ENCODE results near the gene C6orf132. TPM values are rescaled to one million over a fixed set of nuclear protein-coding genes. Genes with fewer than 3 reads are reported as not detected.

C6orf132 gene
- total RNA-seq, 1 donor, result 2.9 TPM

DNA sequence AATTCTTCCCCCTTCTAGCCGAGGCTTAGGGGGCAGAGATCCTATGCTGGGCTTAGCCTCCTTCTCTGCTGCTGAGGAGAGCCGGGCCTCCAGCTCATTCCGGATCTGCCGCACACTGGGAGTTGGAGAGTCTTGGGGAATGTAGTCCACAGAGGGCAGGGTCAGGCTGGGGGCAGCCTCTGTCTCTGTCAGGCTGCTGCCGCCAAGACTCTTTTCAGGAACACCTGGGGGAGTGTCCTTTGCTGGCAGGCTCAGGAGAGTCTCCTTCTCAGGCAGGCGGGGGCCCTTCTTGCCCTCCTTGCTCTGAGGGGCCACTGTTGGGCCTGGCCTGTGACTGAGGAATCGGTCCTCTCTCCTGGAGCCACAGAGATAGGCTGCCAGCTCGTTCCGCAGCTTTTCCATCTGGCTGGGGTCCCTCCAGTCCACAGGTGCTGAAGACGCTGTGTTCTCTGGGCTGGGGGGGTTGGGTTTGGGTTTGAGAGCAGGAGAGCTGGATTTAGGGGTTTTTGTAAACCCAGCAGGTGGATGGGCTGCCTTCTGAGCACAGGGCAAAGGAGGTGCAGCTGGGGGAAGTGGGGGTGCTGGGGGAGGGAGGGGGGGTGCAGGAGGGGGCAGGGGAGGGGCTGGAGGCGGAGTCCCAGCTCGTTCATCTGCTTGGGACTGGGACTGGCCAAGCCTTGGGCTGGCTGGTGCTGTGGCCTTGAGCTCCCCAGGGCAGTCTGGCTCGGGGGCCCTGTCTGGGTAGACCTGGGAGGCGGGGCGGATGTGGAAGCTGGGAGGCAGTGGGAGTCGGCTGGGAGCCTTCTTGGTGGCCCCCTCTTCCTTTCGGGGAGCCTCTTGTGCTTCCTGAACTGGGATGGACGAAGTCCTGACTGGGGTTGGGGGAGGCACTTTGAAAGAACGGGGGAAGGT lies 36.1 kb downstream of the C6orf132 start:
- Histone ChIP-seq H2AFZ (ENCODE audit: low read length) (no peak overlapping the region), H3K9me3 (ENCODE audit: low read depth, low read length) (no peaks in the 10 kb centered on the region), H3K27ac (ENCODE audit: low read depth, low read length) (no peak overlapping the region), H3K79me2 (ENCODE audit: insufficient read depth, low read length) (no peaks in the 10 kb centered on the region), H3K27me3 (ENCODE audit: insufficient read depth, low read length) (no peaks in the 10 kb centered on the region), H4K20me1 (ENCODE audit: insufficient read depth, low read length) (no peaks in the 10 kb centered on the region), H3K36me3 (ENCODE audit: insufficient read depth, low read length) (no peaks in the 10 kb centered on the region), H3K4me2 (ENCODE audit: insufficient read depth, low read length) (no peak overlapping the region), H3K4me3 (ENCODE audit: insufficient read depth, low read length) (no peak overlapping the region), H3K4me1 (ENCODE audit: insufficient read depth, low read length) (peaks cover 7% of the 10 kb centered on the region)
- no peak for DNase-seq (ENCODE audit: insufficient read length, low spot score, missing footprints)
- TF ChIP-seq, protein P1, sequence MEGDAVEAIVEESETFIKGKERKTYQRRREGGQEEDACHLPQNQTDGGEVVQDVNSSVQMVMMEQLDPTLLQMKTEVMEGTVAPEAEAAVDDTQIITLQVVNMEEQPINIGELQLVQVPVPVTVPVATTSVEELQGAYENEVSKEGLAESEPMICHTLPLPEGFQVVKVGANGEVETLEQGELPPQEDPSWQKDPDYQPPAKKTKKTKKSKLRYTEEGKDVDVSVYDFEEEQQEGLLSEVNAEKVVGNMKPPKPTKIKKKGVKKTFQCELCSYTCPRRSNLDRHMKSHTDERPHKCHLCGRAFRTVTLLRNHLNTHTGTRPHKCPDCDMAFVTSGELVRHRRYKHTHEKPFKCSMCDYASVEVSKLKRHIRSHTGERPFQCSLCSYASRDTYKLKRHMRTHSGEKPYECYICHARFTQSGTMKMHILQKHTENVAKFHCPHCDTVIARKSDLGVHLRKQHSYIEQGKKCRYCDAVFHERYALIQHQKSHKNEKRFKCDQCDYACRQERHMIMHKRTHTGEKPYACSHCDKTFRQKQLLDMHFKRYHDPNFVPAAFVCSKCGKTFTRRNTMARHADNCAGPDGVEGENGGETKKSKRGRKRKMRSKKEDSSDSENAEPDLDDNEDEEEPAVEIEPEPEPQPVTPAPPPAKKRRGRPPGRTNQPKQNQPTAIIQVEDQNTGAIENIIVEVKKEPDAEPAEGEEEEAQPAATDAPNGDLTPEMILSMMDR (IDR thresholded peaks at IDR 0.05; ENCODE audit: extremely low read depth, low read depth, low read length), result no peak

DNA sequence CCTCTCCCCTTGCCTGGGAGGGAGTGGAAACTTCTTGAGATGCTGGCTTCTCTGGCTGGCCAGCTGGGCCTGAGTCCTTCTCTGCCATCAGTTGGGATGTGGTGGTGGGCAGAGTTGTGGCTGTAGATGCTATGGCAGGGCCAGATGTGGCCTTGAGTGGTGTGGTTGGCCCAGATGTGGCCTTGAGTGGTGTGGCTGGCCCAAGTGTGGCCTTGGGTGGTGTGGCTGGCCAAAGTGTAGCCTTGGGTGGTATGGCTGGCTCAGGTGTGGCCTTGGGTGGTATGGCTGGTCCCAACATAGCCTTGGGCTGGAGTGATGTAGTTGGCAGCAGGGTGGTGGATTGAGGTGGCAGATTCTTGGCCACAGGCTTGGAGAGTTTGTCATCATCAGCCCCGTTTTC lies 36.7 kb downstream of the C6orf132 start:
- no peak overlapping the region for H2AFZ ChIP-seq (ENCODE audit: low read length)
- H3K79me2 ChIP-seq (ENCODE audit: insufficient read depth, low read length), result no peaks in the 10 kb centered on the region
- no peaks in the 10 kb centered on the region for H3K36me3 ChIP-seq (ENCODE audit: insufficient read depth, low read length)

DNA sequence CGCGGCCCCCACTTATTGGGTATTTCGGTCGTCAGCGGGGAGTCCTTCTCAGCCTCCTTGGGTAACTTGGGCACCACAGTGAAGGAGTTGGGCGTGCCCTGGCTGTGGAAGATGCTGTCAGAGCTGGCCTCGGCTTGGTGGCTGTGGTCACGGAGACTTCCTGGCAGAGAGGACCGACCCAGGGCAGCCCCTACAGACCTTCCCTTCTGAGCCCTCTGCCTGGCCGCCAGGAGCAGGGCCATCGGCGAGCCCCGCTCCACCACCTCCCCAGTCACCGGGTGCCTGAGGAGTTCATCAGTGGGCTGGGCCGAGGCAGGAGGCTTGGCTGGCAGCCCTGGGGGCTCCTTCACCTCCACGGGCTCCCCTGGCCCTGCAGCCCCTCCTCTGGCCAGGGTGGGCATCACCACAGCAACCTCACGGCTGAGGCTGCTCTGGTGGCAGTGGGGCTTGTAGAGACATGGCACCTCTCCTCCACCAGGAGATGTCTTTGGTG lies 37.2 kb downstream of the C6orf132 start:
- H2AFZ ChIP-seq (ENCODE audit: low read length), result no peak overlapping the region
- peaks cover 16% of the 10 kb centered on the region for H3K4me1 ChIP-seq (ENCODE audit: insufficient read depth, low read length)
- no peaks in the 10 kb centered on the region for H3K79me2 ChIP-seq (ENCODE audit: insufficient read depth, low read length)
- H3K27ac ChIP-seq (ENCODE audit: low read depth, low read length), result no peak overlapping the region
- no peaks in the 10 kb centered on the region for H3K27me3 ChIP-seq (ENCODE audit: insufficient read depth, low read length)
- H3K9me3 ChIP-seq (ENCODE audit: low read depth, low read length), result no peaks in the 10 kb centered on the region
- TF ChIP-seq, protein P1 (IDR thresholded peaks at IDR 0.05; ENCODE audit: extremely low read depth, low read depth, low read length), result no peak
- no peaks in the 10 kb centered on the region for H3K36me3 ChIP-seq (ENCODE audit: insufficient read depth, low read length)
- H3K4me2 ChIP-seq (ENCODE audit: insufficient read depth, low read length), result no peak overlapping the region
- H4K20me1 ChIP-seq (ENCODE audit: insufficient read depth, low read length), result no peaks in the 10 kb centered on the region
- no peak for DNase-seq (ENCODE audit: insufficient read length, low spot score, missing footprints)
- no peak overlapping the region for H3K4me3 ChIP-seq (ENCODE audit: insufficient read depth, low read length)

More for the DNA sequence above, 36.7 kb downstream of the C6orf132 start:
- Histone ChIP-seq H3K4me1 (ENCODE audit: insufficient read depth, low read length) (peaks cover 11% of the 10 kb centered on the region), H4K20me1 (ENCODE audit: insufficient read depth, low read length) (no peaks in the 10 kb centered on the region), H3K4me2 (ENCODE audit: insufficient read depth, low read length) (no peak overlapping the region), H3K4me3 (ENCODE audit: insufficient read depth, low read length) (no peak overlapping the region), H3K9me3 (ENCODE audit: low read depth, low read length) (no peaks in the 10 kb centered on the region), H3K27me3 (ENCODE audit: insufficient read depth, low read length) (no peaks in the 10 kb centered on the region), H3K27ac (ENCODE audit: low read depth, low read length) (no peak overlapping the region)
- TF ChIP-seq, protein P1 (IDR thresholded peaks at IDR 0.05; ENCODE audit: extremely low read depth, low read depth, low read length), result no peak
- no peak for DNase-seq (ENCODE audit: insufficient read length, low spot score, missing footprints)

- Histone ChIP-seq H2AFZ (ENCODE audit: low read length) (no peak overlapping the region), H3K27me3 (ENCODE audit: insufficient read depth, low read length) (no peaks in the 10 kb centered on the region), H3K79me2 (ENCODE audit: insufficient read depth, low read length) (no peaks in the 10 kb centered on the region), H3K4me2 (ENCODE audit: insufficient read depth, low read length) (peak overlapping the region; percentile 76), H3K36me3 (ENCODE audit: insufficient read depth, low read length) (no peaks in the 10 kb centered on the region), H3K27ac (ENCODE audit: low read depth, low read length) (no peak overlapping the region), H3K9me3 (ENCODE audit: low read depth, low read length) (no peaks in the 10 kb centered on the region), H3K4me3 (ENCODE audit: insufficient read depth, low read length) (peak overlapping the region; percentile 66), H4K20me1 (ENCODE audit: insufficient read depth, low read length) (no peaks in the 10 kb centered on the region), H3K4me1 (ENCODE audit: insufficient read depth, low read length) (peaks cover 21% of the 10 kb centered on the region)
- DNase-seq (ENCODE audit: insufficient read length, low spot score, missing footprints), result no peak
- TF ChIP-seq, protein P1 (IDR thresholded peaks at IDR 0.05; ENCODE audit: extremely low read depth, low read depth, low read length), result no peak
These were observed 37.7 kb downstream of the C6orf132 start for GRCh38 chr6:42104804-42105125.
